ENCODE results near the gene FAM219A. TPM values are rescaled to one million over a fixed set of nuclear protein-coding genes. Genes with fewer than 3 reads are reported as not detected.

Gene FAM219A
- total RNA-seq, 1 experiment from 2014 or later, result 38.6 TPM

- no peak overlapping the region for H3K4me3 ChIP-seq (ENCODE audit: low read depth in 2 of 2, low read length in 2 of 2)
- POLR2A ChIA-PET, result no interaction called here
- H3K4me1 ChIP-seq (ENCODE audit: control insufficient read depth, insufficient read depth, low read length), result no peaks in the 10 kb centered on the region
- DNase-seq (ENCODE audit: low read depth, low spot score) (no peak), ATAC-seq (no peak)
- no peaks in the 10 kb centered on the region for H3K9me3 ChIP-seq (ENCODE audit: control insufficient read depth, insufficient read depth, low read depth, low read length)
- intact Hi-C loops (cut with micrococcal nuclease; ENCODE audit: unreplicated experiment) (no loop called here), in situ Hi-C loops (cut with HindIII; ENCODE audit: low pct_unique_long_range_greater_than_20kb, low sequenced_read_pairs) (no loop called here)
- CTCF ChIA-PET, result no interaction called here
- H3K27ac ChIP-seq (ENCODE audit: low read length), result no peak overlapping the region
- no TSS peak for BruUV-seq (replicated peaks)
- TF ChIP-seq REST (IDR thresholded peaks at IDR 0.05; ENCODE audit: insufficient read depth in 1 of 2, low read depth in 2 of 2, low read length in 1 of 2) (no peak), SIN3A (IDR thresholded peaks at IDR 0.05; ENCODE audit: borderline replicate concordance, insufficient read depth, low read depth, low read length) (no peak), TCF7L2 (IDR thresholded peaks at IDR 0.05; ENCODE audit: low read depth, low read length) (no peak), POLR2AphosphoS5 (IDR thresholded peaks at IDR 0.05; ENCODE audit: low read depth, low read length) (no peak)
- TF ChIP-seq, protein P1, sequence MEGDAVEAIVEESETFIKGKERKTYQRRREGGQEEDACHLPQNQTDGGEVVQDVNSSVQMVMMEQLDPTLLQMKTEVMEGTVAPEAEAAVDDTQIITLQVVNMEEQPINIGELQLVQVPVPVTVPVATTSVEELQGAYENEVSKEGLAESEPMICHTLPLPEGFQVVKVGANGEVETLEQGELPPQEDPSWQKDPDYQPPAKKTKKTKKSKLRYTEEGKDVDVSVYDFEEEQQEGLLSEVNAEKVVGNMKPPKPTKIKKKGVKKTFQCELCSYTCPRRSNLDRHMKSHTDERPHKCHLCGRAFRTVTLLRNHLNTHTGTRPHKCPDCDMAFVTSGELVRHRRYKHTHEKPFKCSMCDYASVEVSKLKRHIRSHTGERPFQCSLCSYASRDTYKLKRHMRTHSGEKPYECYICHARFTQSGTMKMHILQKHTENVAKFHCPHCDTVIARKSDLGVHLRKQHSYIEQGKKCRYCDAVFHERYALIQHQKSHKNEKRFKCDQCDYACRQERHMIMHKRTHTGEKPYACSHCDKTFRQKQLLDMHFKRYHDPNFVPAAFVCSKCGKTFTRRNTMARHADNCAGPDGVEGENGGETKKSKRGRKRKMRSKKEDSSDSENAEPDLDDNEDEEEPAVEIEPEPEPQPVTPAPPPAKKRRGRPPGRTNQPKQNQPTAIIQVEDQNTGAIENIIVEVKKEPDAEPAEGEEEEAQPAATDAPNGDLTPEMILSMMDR (IDR thresholded peaks at IDR 0.05), result no peak
- H3K27me3 ChIP-seq (ENCODE audit: control insufficient read depth, insufficient read depth, low read length), result no peaks in the 10 kb centered on the region; the same call in 1 of the 2 replicates
- no peaks in the 10 kb centered on the region for H3K36me3 ChIP-seq (ENCODE audit: control insufficient read depth, insufficient read depth, low read length)
These were observed 33.2 kb upstream of the FAM219A start for GRCh38 chr9:34491596-34491995.

DNA sequence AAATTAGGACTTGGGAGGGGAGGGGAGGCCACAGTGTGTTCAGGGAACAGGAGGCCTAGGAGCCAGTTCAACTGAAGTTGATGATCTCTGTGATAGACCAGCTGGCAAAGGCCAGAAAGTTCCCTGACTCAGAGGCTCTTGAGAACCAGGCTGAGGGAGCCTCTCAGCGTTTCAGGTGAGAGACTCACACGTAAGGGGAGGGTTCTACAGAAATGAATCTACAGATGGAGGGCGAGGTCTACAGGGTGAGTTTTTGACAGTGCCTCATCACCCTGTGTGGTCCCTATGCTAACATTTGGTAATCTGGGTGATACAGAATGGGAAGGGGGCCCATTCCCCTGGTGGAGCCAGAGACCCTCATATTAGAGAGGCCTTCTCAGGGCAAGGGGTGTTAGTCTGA is 32.4 kb upstream of the FAM219A start:
- no peak for ATAC-seq
- no TSS peak for BruUV-seq (replicated peaks)
- in situ Hi-C loops (cut with HindIII; ENCODE audit: low pct_unique_long_range_greater_than_20kb, low sequenced_read_pairs), result no loop called here
- Histone ChIP-seq H3K36me3 (ENCODE audit: control insufficient read depth, insufficient read depth, low read length) (no peaks in the 10 kb centered on the region), H3K9me3 (ENCODE audit: control insufficient read depth, insufficient read depth, low read depth, low read length) (no peaks in the 10 kb centered on the region), H3K27me3 (ENCODE audit: control insufficient read depth, insufficient read depth, low read length) (no peaks in the 10 kb centered on the region; the same call in 1 of the 2 replicates), H3K27ac (ENCODE audit: low read length) (no peak overlapping the region), H3K4me1 (ENCODE audit: control insufficient read depth, insufficient read depth, low read length) (no peaks in the 10 kb centered on the region), H3K4me3 (ENCODE audit: low read depth in 2 of 2, low read length in 2 of 2) (no peak overlapping the region)
- intact Hi-C loops (cut with micrococcal nuclease; ENCODE audit: unreplicated experiment), result no loop called here
- POLR2A ChIA-PET, result no interaction called here
- CTCF ChIA-PET, result interaction anchor here (0.8 kb wide), 1 partner anchor 11 kb away, joined by 4 read pairs; no protein-coding TSS in a partner anchor
- DNase-seq (ENCODE audit: low read depth, low spot score), result no peak
- TF ChIP-seq SIN3A (IDR thresholded peaks at IDR 0.05; ENCODE audit: borderline replicate concordance, insufficient read depth, low read depth, low read length) (no peak), POLR2AphosphoS5 (IDR thresholded peaks at IDR 0.05; ENCODE audit: low read depth, low read length) (no peak), TCF7L2 (IDR thresholded peaks at IDR 0.05; ENCODE audit: low read depth, low read length) (no peak), REST (IDR thresholded peaks at IDR 0.05; ENCODE audit: insufficient read depth in 1 of 2, low read depth in 2 of 2, low read length in 1 of 2) (no peak)
- TF ChIP-seq, protein P1 (IDR thresholded peaks at IDR 0.05), result no peak
